ENCODE data around the gene MGMT. TPM values are rescaled to one million over a fixed set of nuclear protein-coding genes. Genes with fewer than 3 reads are reported as not detected.

The MGMT gene
- total RNA-seq, 4 donors from 2014 or later: 10.9 to 37.7 (median 16.0) TPM

DNA sequence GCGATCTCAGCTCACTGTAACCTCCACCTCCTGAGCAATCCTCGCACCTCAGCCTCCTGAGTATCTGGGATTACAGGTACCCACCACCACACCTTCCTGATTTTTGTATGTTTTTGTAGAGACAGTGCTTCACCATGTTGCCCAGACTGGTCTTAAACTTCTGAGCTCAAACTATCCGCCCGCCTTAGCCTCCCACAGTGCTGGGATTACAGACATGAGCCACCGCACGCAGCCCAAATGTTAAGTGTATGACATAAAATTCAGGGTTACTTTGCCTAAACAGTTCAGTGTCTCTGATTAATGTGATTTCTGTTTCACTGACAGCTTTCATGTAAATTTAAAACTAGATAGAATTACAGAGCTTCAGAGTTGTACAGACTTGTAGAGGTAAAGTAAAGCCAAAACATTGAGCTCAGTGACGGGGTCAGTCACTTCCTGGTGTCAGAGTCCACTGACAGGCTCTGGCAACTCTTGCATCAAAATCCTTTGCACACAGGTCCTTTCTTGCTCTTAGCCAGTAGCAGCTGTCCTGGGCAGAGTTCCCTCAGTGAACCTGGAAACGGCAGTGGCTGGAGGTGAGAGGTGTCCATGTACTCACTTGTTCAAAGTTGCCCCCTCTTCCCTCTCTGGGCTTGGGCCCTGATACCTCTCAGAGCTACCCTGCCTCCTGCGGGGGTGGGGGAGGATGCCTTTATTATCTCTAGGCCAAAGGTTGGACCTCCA is 33.7 kb downstream of the MGMT start:
- H3K9me3 ChIP-seq: no peaks in the 10 kb centered on the region
- H3K27ac ChIP-seq: no peak overlapping the region

GRCh38 chr10:129501652-129502436 is 34.8 kb downstream of the MGMT start:
- Histone ChIP-seq H3K27ac (no peak overlapping the region), H3K4me3 (no peak overlapping the region), H3K9me3 (no peaks in the 10 kb centered on the region), H3K36me3 (no peaks in the 10 kb centered on the region), H3K27me3 (no peaks in the 10 kb centered on the region), H3K4me1 (no peaks in the 10 kb centered on the region)
- no peak for TF ChIP-seq CTCF (IDR thresholded peaks at IDR 0.05)
- TF ChIP-seq POLR2A (IDR thresholded peaks at IDR 0.05): no peak
- no peak for DNase-seq
- intact Hi-C loops (cut with DNase I; ENCODE audit: low total_unique reads): no loop called here

More for the DNA sequence above, 33.7 kb downstream of the MGMT start:
- TF ChIP-seq CTCF (IDR thresholded peaks at IDR 0.05) (no peak), POLR2A (IDR thresholded peaks at IDR 0.05) (no peak)
- no peak overlapping the region for H3K4me3 ChIP-seq
- intact Hi-C loops (cut with DNase I; ENCODE audit: low total_unique reads): no loop called here
- no peak for DNase-seq
- H3K36me3 ChIP-seq: no peaks in the 10 kb centered on the region
- no peaks in the 10 kb centered on the region for H3K27me3 ChIP-seq
- no peaks in the 10 kb centered on the region for H3K4me1 ChIP-seq

DNA sequence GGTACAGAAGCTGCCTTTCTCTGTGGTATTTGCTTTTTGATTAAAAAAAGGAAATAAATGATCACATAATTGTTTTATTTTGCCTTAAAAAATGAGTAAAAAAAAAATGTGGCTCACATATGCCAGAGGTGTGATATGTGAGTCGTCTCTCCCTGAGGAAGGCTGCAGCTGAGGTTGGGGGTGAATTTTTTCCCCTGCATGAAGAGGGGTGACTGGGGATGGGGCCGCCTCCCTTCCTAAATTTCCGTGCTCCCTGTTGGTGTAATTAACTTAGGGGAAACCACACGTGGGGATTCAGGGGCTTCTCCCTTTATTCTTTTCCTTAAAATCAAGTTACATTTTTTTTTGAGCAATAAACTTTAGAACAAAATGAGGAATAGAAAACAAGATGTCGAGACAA is 35.4 kb downstream of the MGMT start:
- H3K36me3 ChIP-seq: no peaks in the 10 kb centered on the region
- intact Hi-C loops (cut with DNase I; ENCODE audit: low total_unique reads): no loop called here
- no peaks in the 10 kb centered on the region for H3K27me3 ChIP-seq
- no peaks in the 10 kb centered on the region for H3K9me3 ChIP-seq
- H3K27ac ChIP-seq: no peak overlapping the region
- no peaks in the 10 kb centered on the region for H3K4me1 ChIP-seq
- no peak for TF ChIP-seq POLR2A (IDR thresholded peaks at IDR 0.05)
- TF ChIP-seq CTCF (IDR thresholded peaks at IDR 0.05): no peak
- no peak for DNase-seq
- H3K4me3 ChIP-seq: no peak overlapping the region

DNA sequence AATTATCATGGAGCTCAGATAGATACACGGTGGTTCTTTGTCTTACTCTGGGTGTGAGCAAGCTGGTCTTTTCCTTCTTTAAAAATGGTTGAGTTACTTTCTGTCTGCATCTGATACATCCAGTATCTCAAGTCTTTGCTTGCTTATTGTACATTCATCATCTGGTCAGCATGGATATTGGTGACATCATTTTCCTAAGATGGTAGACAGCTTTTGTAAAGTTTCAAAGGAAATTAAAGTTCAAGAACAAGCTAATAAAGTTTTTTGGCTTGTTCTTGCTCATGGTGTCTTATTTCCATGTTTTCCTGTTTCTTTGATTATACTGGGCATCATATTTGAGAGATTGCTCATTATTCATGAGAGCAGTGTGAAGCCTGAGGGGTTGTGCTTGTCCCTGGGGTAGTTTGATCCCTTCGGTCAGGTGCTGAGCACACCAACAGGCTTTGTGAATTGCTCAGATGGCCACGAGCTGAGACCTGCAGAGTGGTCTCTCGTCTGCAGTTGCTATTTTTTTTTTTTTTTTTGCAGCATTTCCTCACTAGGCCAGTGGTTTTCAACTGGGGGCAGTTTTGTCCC is 38.5 kb downstream of the MGMT start:
- no peak for DNase-seq
- Histone ChIP-seq H3K4me1 (no peaks in the 10 kb centered on the region), H3K36me3 (no peaks in the 10 kb centered on the region), H3K4me3 (no peak overlapping the region), H3K9me3 (no peaks in the 10 kb centered on the region), H3K27me3 (no peaks in the 10 kb centered on the region), H3K27ac (no peak overlapping the region)
- TF ChIP-seq POLR2A (IDR thresholded peaks at IDR 0.05) (no peak), CTCF (IDR thresholded peaks at IDR 0.05) (no peak)
- intact Hi-C loops (cut with DNase I; ENCODE audit: low total_unique reads): no loop called here
